Choroid plexus epithelial cell (primary cell): ENCODE results near the gene PTPRT.

ENCODE experiments used
- DNase-seq: peaks from one replicate; pipeline ENCODE4 v3.0.0-alpha.2; 2010; ENCODE audit warnings: low read depth
- H3K4me3 ChIP-seq: 2 replicates; pipeline ENCODE4 v1.5.1; 2011; ENCODE audit warnings: low read depth, mild to moderate bottlenecking, control low read depth, low read length, moderate library complexity
- TF ChIP-seq, protein P1 (sequence below): conservative IDR thresholded peaks from 2 replicates; pipeline ENCODE4 v1.5.1; 2011; ENCODE audit warnings: low read depth, mild to moderate bottlenecking, control low read depth, inconsistent platforms, low read length, moderate library complexity

Gene PTPRT

DNA sequence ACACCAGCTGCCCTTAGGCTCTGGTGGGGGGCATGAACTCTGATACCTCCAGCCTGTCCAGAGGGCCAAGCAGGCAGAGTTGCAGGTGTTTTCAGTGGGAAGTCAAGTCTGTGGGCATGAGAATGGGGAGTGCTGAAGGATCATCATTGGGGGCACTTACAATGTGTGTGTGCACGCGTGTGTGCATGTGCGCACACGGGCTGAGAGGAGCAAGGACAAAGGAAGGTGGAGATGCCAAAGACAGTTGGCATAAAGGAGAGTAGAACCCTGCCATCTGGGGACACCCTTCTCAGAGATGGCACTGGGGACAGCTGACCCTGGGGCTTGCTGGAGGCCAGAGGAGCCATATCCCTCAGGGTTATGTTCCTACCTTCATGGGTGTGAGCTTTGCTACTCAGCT is 1163.1 kb downstream of the PTPRT start:
- TF ChIP-seq, protein P1, sequence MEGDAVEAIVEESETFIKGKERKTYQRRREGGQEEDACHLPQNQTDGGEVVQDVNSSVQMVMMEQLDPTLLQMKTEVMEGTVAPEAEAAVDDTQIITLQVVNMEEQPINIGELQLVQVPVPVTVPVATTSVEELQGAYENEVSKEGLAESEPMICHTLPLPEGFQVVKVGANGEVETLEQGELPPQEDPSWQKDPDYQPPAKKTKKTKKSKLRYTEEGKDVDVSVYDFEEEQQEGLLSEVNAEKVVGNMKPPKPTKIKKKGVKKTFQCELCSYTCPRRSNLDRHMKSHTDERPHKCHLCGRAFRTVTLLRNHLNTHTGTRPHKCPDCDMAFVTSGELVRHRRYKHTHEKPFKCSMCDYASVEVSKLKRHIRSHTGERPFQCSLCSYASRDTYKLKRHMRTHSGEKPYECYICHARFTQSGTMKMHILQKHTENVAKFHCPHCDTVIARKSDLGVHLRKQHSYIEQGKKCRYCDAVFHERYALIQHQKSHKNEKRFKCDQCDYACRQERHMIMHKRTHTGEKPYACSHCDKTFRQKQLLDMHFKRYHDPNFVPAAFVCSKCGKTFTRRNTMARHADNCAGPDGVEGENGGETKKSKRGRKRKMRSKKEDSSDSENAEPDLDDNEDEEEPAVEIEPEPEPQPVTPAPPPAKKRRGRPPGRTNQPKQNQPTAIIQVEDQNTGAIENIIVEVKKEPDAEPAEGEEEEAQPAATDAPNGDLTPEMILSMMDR = no peak
- H3K4me3 ChIP-seq = no peak overlapping the region
- DNase-seq = no peak

DNA sequence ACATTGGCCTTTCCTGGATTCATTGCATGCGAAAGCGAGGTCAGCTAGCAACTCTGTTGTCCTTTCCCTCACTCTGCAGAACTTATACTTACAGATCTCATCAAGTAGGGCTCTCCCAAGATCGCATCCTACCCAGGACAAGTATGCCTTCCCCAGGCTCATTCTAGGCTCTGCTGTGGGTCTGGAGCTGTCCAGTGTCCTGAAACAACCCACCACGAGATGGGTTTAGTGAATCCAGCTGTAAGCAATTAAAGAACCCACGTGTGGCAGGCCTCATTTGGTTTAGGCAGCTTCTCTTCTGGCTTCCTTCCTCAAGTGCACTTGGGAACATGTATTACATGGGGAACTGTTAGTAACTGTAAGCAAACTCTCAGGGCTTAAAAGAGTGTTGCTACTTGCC is 1165.1 kb downstream of the PTPRT start:
- no peak for DNase-seq
- TF ChIP-seq, protein P1 = no peak
- no peak overlapping the region for H3K4me3 ChIP-seq
